HG03354 (cell line): Measurements from ENCODE around the gene TMC7.
A peak's percentile ranks its signal among the peaks of the same experiment; 100 is the strongest.

Experiments
- ATAC-seq: cut with Tn5 transposase; IDR thresholded peaks from one replicate; pipeline ENCODE4 v1.9.1; 2021; ENCODE audit warnings: mild to moderate bottlenecking; ENCODE audit not compliant: unreplicated experiment, poor library complexity, severe bottlenecking

TMC7 gene

GRCh38 chr16:19084139-19084538, 100.4 kb downstream of the TMC7 start:
- no peak for ATAC-seq

DNA sequence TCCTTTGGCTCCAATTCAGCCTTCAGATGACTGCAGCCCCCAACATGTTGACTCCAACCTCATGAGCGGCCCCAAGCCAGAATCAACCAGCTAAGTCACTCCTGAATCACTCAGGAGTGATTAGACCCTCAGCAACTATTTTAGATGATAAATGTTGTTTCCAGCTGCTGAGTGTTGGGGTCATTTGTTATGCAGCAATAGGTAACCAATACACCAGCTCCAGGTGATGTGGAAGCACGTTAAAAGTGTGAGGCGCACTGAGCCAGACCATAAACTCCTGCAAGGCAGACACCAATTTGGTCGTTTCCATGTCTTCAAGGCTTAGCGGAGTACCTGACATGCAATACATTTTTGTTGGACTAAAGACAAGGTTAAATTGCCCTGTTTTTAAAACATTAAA, 101.1 kb downstream of the TMC7 start:
- ATAC-seq: no peak

- no peak for ATAC-seq
Observed at GRCh38 chr16:19085679-19086200, 102.0 kb downstream of the TMC7 start.

DNA sequence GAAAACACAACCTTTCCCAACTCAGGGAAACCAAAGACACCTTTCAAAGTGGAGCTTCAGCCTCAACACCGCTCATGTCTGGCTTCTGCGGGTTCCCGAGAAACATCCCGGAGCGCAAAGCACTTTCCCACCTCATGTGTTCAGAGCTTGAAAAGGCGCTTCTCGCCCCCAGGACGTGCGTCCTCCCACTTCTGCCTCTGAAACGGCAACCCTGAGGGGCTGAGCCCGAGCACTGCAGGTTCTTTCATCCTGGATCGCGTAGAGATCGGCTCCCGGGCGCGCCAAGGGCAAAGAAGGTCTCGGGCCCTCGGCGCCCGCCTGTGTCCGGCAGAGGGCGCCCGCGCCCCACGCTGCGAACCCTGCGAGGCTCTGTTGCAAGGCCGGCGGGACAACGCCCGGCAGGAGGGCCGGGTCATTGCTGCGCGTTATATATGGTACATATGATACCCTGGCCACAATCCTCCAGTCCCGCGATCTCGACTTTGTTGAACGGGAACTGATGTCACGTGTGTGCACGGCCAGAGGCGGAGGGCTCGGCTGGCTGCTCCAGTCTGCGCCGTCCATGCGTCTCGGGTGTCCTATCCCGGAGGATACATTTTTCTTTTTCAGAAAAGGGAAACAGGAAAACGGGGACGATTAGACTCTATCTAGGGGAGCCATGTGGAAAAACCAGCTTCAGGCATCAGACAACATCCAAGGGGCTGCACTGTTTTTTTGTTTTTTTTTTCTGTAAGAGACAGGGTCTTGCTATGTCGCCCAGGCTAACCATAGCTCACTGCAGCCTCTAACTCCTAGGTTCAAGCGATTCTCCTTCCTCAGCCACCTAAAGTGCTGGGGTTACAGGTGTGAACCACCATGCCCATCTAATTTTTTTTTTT, 102.8 kb downstream of the TMC7 start:
- ATAC-seq: peak; percentile 82

- ATAC-seq: no peak
Observed at GRCh38 chr16:19088341-19088916, 104.7 kb downstream of the TMC7 start.

- ATAC-seq: no peak
Observed at GRCh38 chr16:19089410-19089955, 105.7 kb downstream of the TMC7 start.

- no peak for ATAC-seq
Observed at GRCh38 chr16:19090916-19091315, 107.2 kb downstream of the TMC7 start.

GRCh38 chr16:19092653-19093410, 109.1 kb downstream of the TMC7 start:
- ATAC-seq: no peak

DNA sequence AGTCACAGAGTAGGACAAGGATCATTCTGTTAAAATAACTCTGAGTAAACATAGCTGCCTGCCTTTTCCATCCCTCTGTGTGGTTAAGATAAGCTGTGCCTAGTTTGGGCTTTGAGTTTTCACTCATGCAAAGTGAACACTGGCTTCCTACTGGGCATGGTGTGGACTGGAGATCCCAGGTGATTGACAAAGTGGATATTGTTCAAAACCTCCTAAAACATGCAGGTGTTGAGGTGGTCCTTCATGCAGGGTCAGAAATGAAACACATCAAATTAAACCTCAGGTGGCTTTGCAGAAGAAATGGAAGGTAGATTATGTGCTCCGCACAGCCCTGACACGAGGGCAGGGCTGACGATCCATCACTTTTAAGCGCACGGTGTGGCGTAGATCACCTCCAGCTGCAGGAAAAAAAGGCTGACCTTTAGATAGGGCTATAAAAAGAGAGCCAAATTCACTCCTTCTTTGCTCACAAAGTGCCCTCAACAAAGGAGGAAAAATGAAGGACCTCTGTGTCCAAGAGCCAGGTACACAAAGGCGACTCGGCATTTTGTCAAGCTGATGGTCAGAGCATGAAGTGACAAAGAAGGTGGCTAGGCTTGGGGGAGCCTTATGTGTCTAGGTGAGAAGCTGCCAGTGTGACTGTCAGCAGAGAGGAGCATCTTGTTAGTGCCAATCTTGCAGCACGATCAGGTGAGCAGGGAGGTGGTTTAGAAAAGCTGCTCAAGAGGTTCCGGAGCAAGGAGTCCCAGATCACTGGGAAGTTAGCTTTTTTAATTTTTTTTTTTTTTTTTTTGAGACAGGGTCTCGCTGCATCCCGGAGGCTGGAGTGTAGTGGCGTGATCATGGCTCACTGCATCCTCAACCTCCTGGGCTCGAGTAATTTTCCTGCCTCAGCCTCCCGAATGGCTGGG, 110.2 kb downstream of the TMC7 start:
- ATAC-seq: no peak

GRCh38 chr16:19094542-19095365, 111.0 kb downstream of the TMC7 start:
- no peak for ATAC-seq

DNA sequence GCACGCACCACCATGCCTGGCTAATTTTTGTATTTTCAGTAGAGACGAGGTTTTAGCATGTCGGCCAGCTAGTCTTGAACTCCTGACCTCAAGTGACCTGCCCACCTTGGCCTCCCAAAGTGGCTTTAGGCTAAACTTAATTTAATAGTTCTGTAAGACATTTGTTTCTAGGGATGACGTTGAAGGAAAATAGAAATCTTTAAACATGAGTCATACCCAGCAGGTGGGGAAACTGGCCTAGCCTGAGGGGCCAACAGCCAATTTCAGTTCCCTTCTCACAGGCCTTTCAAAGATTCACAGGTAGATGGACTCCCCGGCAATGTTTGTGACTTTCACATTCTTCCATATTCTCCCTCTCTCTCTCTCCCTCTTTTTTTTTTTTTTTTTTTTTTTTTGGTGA, 111.9 kb downstream of the TMC7 start:
- no peak for ATAC-seq

DNA sequence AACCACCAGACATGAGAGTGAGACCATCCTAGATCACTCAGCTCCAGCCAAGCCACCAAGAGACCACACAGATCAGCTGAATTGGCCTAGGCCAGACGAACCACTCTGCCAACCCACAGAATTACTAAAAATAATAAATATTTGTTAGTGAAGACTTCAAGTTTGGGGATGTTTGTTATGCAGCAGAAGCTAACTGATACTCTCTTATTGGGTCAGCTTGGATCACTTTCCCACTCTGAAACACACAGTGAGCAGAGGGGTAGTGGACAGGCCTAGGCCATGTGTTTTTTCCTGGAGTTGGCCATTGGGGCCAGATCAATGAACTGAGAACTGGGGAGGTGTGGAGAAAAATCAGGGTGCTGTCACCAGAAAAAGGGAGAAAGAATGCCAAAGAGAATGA, 114.4 kb downstream of the TMC7 start:
- no peak for ATAC-seq

DNA sequence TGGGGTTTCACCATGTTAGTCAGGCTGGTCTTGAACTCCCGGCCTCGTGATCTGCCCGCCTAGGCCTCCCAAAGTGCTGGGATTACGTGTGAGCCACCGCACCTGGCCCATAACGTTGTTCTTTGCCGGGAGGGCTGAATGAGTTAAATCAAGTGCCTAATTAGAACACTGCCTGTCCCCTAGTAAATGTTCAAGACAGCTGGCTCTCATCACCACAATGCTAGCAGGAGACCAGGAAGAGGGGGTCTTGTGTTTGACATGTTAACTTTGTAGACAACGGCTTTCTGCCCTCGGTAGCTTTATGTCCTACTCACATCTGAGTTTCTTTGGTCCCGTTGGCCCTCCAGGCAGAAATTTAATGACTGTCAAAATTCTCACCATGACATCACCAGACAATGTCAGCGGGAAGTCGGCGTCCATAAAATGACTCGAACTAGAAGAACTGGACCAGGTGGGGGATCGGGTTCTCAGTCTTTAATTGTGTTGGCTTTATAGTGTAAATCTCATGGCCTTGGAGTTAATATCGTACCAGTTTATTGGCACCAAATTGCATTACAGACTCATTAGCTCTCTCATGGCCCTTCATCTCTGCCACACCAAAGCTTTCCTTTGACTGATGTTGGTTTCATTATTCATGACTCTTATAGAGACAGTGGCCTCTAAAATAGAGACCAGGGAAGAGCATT, 118.6 kb downstream of the TMC7 start:
- ATAC-seq: no peak

- ATAC-seq: no peak
Observed at GRCh38 chr16:19104607-19105006, 120.9 kb downstream of the TMC7 start.

DNA sequence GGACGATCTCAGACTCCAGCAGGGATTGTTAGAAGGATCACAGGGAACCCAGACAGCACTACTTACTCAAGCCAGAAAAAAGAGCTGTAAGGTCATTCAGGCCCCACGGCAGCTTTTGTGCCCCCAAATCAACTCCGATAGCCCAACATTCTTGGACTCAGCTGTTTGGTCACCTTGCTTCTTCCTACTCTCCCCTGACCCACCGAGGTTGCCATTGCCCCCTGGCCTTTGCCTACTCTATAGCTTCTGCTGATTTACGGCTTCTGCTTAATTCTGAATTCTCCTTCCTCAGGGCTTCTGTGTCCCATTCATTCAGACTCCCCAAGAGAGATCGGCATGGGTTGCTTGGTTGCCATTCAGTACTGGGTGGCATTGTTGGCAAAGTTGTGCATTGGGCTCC, 121.4 kb downstream of the TMC7 start:
- no peak for ATAC-seq

DNA sequence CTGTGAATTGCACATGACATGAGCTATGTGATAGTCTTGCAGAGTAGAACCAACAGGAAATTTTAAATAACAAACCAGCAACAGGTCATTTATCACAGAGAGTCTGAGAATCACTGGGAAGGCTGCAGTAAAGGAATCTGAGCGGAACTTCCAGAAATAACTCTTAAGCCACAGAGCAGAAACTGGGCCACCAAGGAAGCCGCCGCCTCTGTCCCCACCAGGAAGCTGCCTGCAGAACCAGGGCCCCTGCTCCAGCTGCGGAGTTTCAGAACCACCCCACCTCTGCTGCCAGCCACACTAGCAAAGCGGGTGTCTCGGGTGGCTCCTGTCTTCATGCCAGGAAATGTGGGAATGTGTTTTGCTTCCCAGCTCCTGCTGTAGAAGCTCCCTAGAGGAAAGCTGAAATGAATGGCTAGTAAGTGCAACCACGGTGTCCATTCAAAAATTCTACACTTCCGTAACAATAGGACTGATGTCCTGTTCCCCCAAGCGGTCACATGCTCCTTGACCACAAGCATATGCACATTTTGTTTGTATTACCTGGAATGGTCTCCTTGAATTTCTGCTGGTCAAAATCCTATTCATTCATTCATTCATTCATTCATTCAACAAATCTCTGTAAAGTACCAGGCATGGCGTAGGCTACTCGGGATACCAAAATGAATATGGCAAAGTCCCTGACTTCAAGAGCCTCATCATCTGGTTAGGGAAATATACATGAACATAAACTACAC, 122.3 kb downstream of the TMC7 start:
- ATAC-seq: no peak

GRCh38 chr16:19106625-19107020, 122.9 kb downstream of the TMC7 start:
- no peak for ATAC-seq
